Measurements from ENCODE around the gene SCN3A.

- no peak for TF ChIP-seq EZH2 (IDR thresholded peaks at IDR 0.05; ENCODE audit: borderline replicate concordance, low read depth, low read length, severe bottlenecking)
- TF ChIP-seq, protein P1, sequence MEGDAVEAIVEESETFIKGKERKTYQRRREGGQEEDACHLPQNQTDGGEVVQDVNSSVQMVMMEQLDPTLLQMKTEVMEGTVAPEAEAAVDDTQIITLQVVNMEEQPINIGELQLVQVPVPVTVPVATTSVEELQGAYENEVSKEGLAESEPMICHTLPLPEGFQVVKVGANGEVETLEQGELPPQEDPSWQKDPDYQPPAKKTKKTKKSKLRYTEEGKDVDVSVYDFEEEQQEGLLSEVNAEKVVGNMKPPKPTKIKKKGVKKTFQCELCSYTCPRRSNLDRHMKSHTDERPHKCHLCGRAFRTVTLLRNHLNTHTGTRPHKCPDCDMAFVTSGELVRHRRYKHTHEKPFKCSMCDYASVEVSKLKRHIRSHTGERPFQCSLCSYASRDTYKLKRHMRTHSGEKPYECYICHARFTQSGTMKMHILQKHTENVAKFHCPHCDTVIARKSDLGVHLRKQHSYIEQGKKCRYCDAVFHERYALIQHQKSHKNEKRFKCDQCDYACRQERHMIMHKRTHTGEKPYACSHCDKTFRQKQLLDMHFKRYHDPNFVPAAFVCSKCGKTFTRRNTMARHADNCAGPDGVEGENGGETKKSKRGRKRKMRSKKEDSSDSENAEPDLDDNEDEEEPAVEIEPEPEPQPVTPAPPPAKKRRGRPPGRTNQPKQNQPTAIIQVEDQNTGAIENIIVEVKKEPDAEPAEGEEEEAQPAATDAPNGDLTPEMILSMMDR (IDR thresholded peaks at IDR 0.05; ENCODE audit: borderline replicate concordance, extremely low read depth, low read length, poor library complexity, severe bottlenecking), result no peak
Measured at GRCh38 chr2:165114346-165114939, 89.4 kb downstream of the SCN3A start.

All from DND-41 (cell line).